ENCODE measurements around the gene DONSON. TPM values are rescaled to one million over a fixed set of nuclear protein-coding genes. Genes with fewer than 3 reads are reported as not detected.
A peak's percentile ranks its signal among the peaks of the same experiment; 100 is the strongest.

DONSON gene
- total RNA-seq, 1 experiment from 2014 or later = 35.3 TPM

DNA sequence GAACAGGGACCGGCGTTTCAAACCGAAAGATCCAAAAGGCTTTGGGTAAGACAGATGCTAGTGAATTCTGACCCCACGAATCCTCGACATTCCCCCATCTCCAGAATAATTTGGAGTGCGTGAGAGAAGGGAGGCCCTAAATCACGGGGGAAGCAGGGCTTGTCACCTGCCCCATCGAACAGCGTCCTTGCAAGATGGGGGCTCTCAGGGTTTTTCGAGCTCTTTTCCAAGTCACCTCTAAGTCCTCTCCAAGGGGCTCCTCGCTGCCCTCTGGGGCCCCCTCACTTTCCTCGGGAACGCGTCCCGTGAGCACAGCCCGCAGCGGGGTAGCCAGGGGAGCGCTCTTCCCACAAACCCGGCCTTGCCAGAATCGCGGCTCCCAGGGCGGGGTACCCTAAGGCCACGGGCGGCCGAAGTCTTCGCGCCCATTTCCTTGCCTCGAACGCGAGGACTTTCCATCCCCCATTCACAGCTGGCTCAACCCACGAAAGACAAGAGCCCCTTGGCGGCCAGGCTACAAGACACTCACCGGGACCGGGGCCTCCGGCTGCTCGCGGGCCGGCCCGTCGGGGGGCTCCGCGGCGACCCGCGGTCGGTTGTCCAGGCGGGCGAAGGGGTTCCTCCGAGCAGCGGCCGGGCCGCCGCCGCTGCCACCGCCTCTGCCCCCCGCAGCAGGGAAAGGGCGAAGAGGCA lies 546 bp downstream of the DONSON start:
- Histone ChIP-seq H3K4me2 (ENCODE audit: insufficient read depth, insufficient read length, low read length) (peak overlapping the region; percentile 77), H2BK15ac (ENCODE audit: low read depth, low read length) (no peak overlapping the region), H4K91ac (ENCODE audit: insufficient read length, low read depth, low read length) (no peak overlapping the region), H2BK120ac (ENCODE audit: low read depth, low read length, poor library complexity, severe bottlenecking) (no peak overlapping the region), H2AFZ (ENCODE audit: low read length) (peak overlapping the region; percentile 32), H4K20me1 (ENCODE audit: control insufficient read depth, insufficient read depth, insufficient read length) (no peaks in the 10 kb centered on the region), H3K4me1 (ENCODE audit: insufficient read depth, low read length) (no peaks in the 10 kb centered on the region), H3T11ph (ENCODE audit: low read length) (no peak overlapping the region), H3K23ac (ENCODE audit: insufficient read length, low read depth, low read length) (no peak overlapping the region), H3K79me2 (ENCODE audit: insufficient read depth, low read length) (0 out of 2 replicates have a peak, but pooled peaks cover 4% of the 10 kb centered on the region), H3K27me3 (ENCODE audit: insufficient read depth, low read length) (no peaks in the 10 kb centered on the region), H2AK5ac (ENCODE audit: insufficient read length, low read length) (no peak overlapping the region), H4K8ac (replicated peaks; ENCODE audit: insufficient read length, low read depth, low read length) (no peak overlapping the region), H2BK20ac (ENCODE audit: low read depth, low read length, poor library complexity, severe bottlenecking) (no peak overlapping the region), H2BK12ac (ENCODE audit: insufficient read length, low read depth, low read length) (no peak overlapping the region), H2BK5ac (ENCODE audit: insufficient read length, low read length) (no peak overlapping the region), H3K9ac (ENCODE audit: extremely low read depth, insufficient read length, low read length) (peak overlapping the region; percentile 12), H3K9me3 (ENCODE audit: control insufficient read depth, low read depth, low read length) (no peaks in the 10 kb centered on the region), H3K4ac (ENCODE audit: low read depth, low read length) (no peak overlapping the region), H3K56ac (ENCODE audit: insufficient read length, low read depth, low read length) (no peak overlapping the region), H3K27ac (ENCODE audit: insufficient read length, low read depth, low read length) (no peak overlapping the region), H3K23me2 (ENCODE audit: insufficient read length, low read depth, low read length, poor library complexity, severe bottlenecking) (peaks cover 10% of the 10 kb centered on the region), H3K14ac (ENCODE audit: insufficient read depth, low read length) (peak overlapping the region; percentile 14; the same call in 1 of the 2 replicates), H3K79me1 (ENCODE audit: insufficient read depth, low read depth, low read length, poor library complexity, severe bottlenecking) (no peaks in the 10 kb centered on the region), H3K18ac (ENCODE audit: insufficient read length, low read depth, low read length) (no peak overlapping the region), H4K5ac (ENCODE audit: insufficient read length, low read depth, low read length) (no peak overlapping the region)
- H3K27ac Mint-ChIP-seq = peak overlapping the region in 2 of 3 experiments; percentile 65 to 90; a peak in 1 of 7 replicates
- no peaks in the 10 kb centered on the region for H3K9me3 Mint-ChIP-seq
- H3K4me1 Mint-ChIP-seq = peaks cover 14 to 15% of the 10 kb centered on the region in 2 experiments
- peak; percentile 44 for DNase-seq
- H3K36me3 Mint-ChIP-seq (ENCODE audit: insufficient read depth in 1 of 3, low read depth in 3 of 3) = peaks cover 9 to 26% (median 25%) of the 10 kb centered on the region in 3 experiments; a peak in 6 of 7 replicates
- H3K27me3 Mint-ChIP-seq (ENCODE audit: low read depth) = no peaks in the 10 kb centered on the region
- TF ChIP-seq, protein P1, sequence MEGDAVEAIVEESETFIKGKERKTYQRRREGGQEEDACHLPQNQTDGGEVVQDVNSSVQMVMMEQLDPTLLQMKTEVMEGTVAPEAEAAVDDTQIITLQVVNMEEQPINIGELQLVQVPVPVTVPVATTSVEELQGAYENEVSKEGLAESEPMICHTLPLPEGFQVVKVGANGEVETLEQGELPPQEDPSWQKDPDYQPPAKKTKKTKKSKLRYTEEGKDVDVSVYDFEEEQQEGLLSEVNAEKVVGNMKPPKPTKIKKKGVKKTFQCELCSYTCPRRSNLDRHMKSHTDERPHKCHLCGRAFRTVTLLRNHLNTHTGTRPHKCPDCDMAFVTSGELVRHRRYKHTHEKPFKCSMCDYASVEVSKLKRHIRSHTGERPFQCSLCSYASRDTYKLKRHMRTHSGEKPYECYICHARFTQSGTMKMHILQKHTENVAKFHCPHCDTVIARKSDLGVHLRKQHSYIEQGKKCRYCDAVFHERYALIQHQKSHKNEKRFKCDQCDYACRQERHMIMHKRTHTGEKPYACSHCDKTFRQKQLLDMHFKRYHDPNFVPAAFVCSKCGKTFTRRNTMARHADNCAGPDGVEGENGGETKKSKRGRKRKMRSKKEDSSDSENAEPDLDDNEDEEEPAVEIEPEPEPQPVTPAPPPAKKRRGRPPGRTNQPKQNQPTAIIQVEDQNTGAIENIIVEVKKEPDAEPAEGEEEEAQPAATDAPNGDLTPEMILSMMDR (conservative IDR thresholded peaks at IDR 0.05) = no peak
- peak overlapping the region; percentile 84 to 90 for H3K4me3 Mint-ChIP-seq
- WGBS (ENCODE audit: extremely low coverage, insufficient read length, low lambda C conversion rate) = no CpG with 5 or more reads among the region's 57 CpGs

All from H9 (cell line).